Activated effector memory CD4-positive, alpha-beta T cell treated with anti-CD3 and anti-CD28 coated beads, Interleukin-2, amount 50 U/mL, for 16 hours (primary cell): ENCODE results near the gene ZFR2.

Experiments used
- DNase-seq: peaks from one replicate; pipeline ENCODE4 v3.0.0-alpha.2; 2020

Gene ZFR2

GRCh38 chr19:3873151-3873550 lies 4.3 kb upstream of the ZFR2 start:
- DNase-seq, result no peak

GRCh38 chr19:3867971-3868769 lies 668 bp downstream of the ZFR2 start:
- no peak for DNase-seq

GRCh38 chr19:3866910-3867638 lies 1.8 kb downstream of the ZFR2 start:
- no peak for DNase-seq

GRCh38 chr19:3863648-3864047 lies 5.2 kb downstream of the ZFR2 start:
- DNase-seq, result no peak

- DNase-seq, result no peak
Measured at GRCh38 chr19:3862826-3863500, 5.9 kb downstream of the ZFR2 start.

GRCh38 chr19:3860499-3860898 lies 8.3 kb downstream of the ZFR2 start:
- no peak for DNase-seq

GRCh38 chr19:3857449-3858003 lies 11.3 kb downstream of the ZFR2 start:
- DNase-seq, result no peak

GRCh38 chr19:3855320-3855719 lies 13.5 kb downstream of the ZFR2 start:
- no peak for DNase-seq

- DNase-seq, result peak; percentile 73
Measured at GRCh38 chr19:3852614-3853254, 16.1 kb downstream of the ZFR2 start.

GRCh38 chr19:3852177-3852511 lies 16.7 kb downstream of the ZFR2 start:
- no peak for DNase-seq

- DNase-seq, result no peak
Measured at GRCh38 chr19:3851254-3852176, 17.3 kb downstream of the ZFR2 start.

- no peak for DNase-seq
Measured at GRCh38 chr19:3850320-3850972, 18.4 kb downstream of the ZFR2 start.

GRCh38 chr19:3849787-3850186 lies 19.1 kb downstream of the ZFR2 start:
- no peak for DNase-seq

- DNase-seq, result peak; percentile 74
Measured at GRCh38 chr19:3849092-3849491, 19.7 kb downstream of the ZFR2 start.

GRCh38 chr19:3844596-3844995 lies 24.2 kb downstream of the ZFR2 start:
- DNase-seq, result no peak

- DNase-seq, result no peak
Measured at GRCh38 chr19:3842948-3843347, 25.9 kb downstream of the ZFR2 start.

GRCh38 chr19:3840804-3841203 lies 28.0 kb downstream of the ZFR2 start:
- no peak for DNase-seq

- DNase-seq, result no peak
Measured at GRCh38 chr19:3839941-3840340, 28.9 kb downstream of the ZFR2 start.

- no peak for DNase-seq
Measured at GRCh38 chr19:3838661-3839060, 30.2 kb downstream of the ZFR2 start.

- no peak for DNase-seq
Measured at GRCh38 chr19:3837922-3838321, 30.9 kb downstream of the ZFR2 start.

GRCh38 chr19:3837332-3837731 lies 31.5 kb downstream of the ZFR2 start:
- DNase-seq, result no peak
